T-cell (primary cell): ENCODE data around the gene SRPRB. TPM values are rescaled to one million over a fixed set of nuclear protein-coding genes. Genes with fewer than 3 reads are reported as not detected.

Experiments
- ATAC-seq, 4 experiments: fragments of 200-7000 bp in 3 of 4; fragments of 150-1000 bp in 1 of 4; cut with Tn5 transposase; replicated peaks in 1 of 4; 1 replicate in 3 of 4; 2 replicates in 1 of 4; pipeline ENCODE4 v1.10.0; 2021; ENCODE audit warnings: moderate library complexity in 3 of 4, mild to moderate bottlenecking in 2 of 4, moderate number of reproducible peaks in 1 of 4
- CTCF ChIA-PET, 2 donors: fragments of 300-600 bp; sonication (Branson Sonifier 250); formaldehyde crosslinking; loops; one replicate each; lab custom pipeline; 2022; ENCODE audit warnings: antibody characterized with exemption in 2 of 2; lab: Charles Lee
- POLR2A ChIA-PET, 2 donors: fragments of 300-600 bp; sonication (Branson Sonifier 250); formaldehyde crosslinking; loops; one replicate each; lab custom pipeline; 2022; ENCODE audit warnings: antibody characterized with exemption in 2 of 2; lab: Charles Lee
- DNase-seq, 35 experiments: peaks; one replicate each; pipeline versions ENCODE4 v3.0.0 to v3.0.0-alpha.2; 2013 to 2023
- H3K27ac ChIP-seq: one replicate; pipeline ENCODE4 v1.5.1; 2013; ENCODE audit warnings: low read length
- H3K27me3 ChIP-seq, 2 experiments: replicated peaks in 1 of 2; 1 replicate in 1 of 2; 2 replicates in 1 of 2; pipeline versions ENCODE4 v1.6.1 to v1.7.0; 2013; ENCODE audit warnings: low read length in 1 of 2, mixed read lengths in 1 of 2; ENCODE audit not compliant: control insufficient read depth in 2 of 2, insufficient read depth in 2 of 2; ENCODE audit errors: extremely low read depth in 1 of 2
- H3K36me3 ChIP-seq, 2 donors: 1 replicate in 1 of 2; 2 replicates in 1 of 2; pipeline versions ENCODE4 v1.6.1 to v1.7.0; 2013; ENCODE audit warnings: low read length in 1 of 2; ENCODE audit not compliant: control insufficient read depth in 2 of 2, insufficient read depth in 1 of 2; ENCODE audit errors: extremely low read depth in 1 of 2
- H3K4me1 ChIP-seq, 2 experiments: 1 replicate in 1 of 2; 2 replicates in 1 of 2; pipeline versions ENCODE4 v1.6.1 to v1.7.0; 2013; ENCODE audit warnings: low read length in 2 of 2, mixed read lengths in 1 of 2; ENCODE audit not compliant: insufficient read depth in 2 of 2, control insufficient read depth in 1 of 2; ENCODE audit errors: extremely low read depth in 1 of 2
- H3K4me3 ChIP-seq, 2 donors: 1 replicate in 1 of 2; 2 replicates in 1 of 2; pipeline versions ENCODE4 v1.5.1 to v1.7.0; 2013; ENCODE audit warnings: mild to moderate bottlenecking in 2 of 2, low read length in 1 of 2, moderate library complexity in 1 of 2; ENCODE audit not compliant: control insufficient read depth in 1 of 2; ENCODE audit errors: extremely low read depth in 1 of 2
- H3K9me3 ChIP-seq: 2 replicates; pipeline ENCODE4 v1.7.0; 2013
- H3K27ac Mint-ChIP-seq, 2 donors: one replicate each; pipeline ENCODE4 v1.8.0; 2020 to 2021; ENCODE audit warnings: mild to moderate bottlenecking in 2 of 2, mixed read lengths in 2 of 2
- H3K27me3 Mint-ChIP-seq, 2 donors: one replicate each; pipeline ENCODE4 v1.8.0; 2021 to 2022; ENCODE audit warnings: mixed read lengths in 2 of 2
- H3K36me3 Mint-ChIP-seq: one replicate; pipeline ENCODE4 v1.8.0; 2021; ENCODE audit warnings: mixed read lengths
- H3K4me1 Mint-ChIP-seq, 3 donors: one replicate each; pipeline ENCODE4 v1.8.0; 2020 to 2022; ENCODE audit warnings: mixed read lengths in 3 of 3, mild to moderate bottlenecking in 1 of 3
- H3K4me3 Mint-ChIP-seq, 3 donors: one replicate each; pipeline ENCODE4 v1.8.0; 2020 to 2022; ENCODE audit warnings: mild to moderate bottlenecking in 3 of 3, mixed read lengths in 3 of 3, moderate library complexity in 3 of 3
- H3K9me3 Mint-ChIP-seq, 3 donors: one replicate each; pipeline ENCODE4 v1.8.0; 2020 to 2022; ENCODE audit warnings: mixed read lengths in 3 of 3
- WGBS: methylation state at CpG from one replicate; pipeline ENCODE4 v1.1.5; 2013; ENCODE audit warnings: missing lambda C conversion rate; ENCODE audit not compliant: insufficient coverage; 5-methylcytosine and 5-hydroxymethylcytosine counted together
- total RNA-seq, 35 experiments: library from RNA in 6 of 35; stranded (reverse) in 6 of 35; fragments of 120-200 nt in 1 of 35; gene quantifications; one replicate each; pipeline versions ENCODE4 v1.2.1 to v1.2.4 and lab custom pipeline; 2013 to 2026

Gene SRPRB
- total RNA-seq, 5 donors from 2014 or later (not counting 1 experiment from before 2014, with no cell fraction given), result 26.9 to 50.3 (median 45.6) TPM

- Histone ChIP-seq H3K9me3 (no peaks in the 10 kb centered on the region), H3K27ac (no peak overlapping the region), H3K4me3 (no peak overlapping the region), H3K4me1 (no peaks in the 10 kb centered on the region), H3K36me3 (no peaks in the 10 kb centered on the region), H3K27me3 (peaks cover 0 to 10% of the 10 kb centered on the region in 2 experiments)
- Mint-ChIP-seq H3K36me3 (no peaks in the 10 kb centered on the region), H3K27me3 (peaks cover 0 to 4% of the 10 kb centered on the region in 2 donors), H3K27ac (no peak overlapping the region), H3K4me1 (no peaks in the 10 kb centered on the region), H3K4me3 (no peak overlapping the region), H3K9me3 (peaks cover 0 to 1% (median 0%) of the 10 kb centered on the region in 3 donors)
- POLR2A ChIA-PET, result no interaction called here
- CTCF ChIA-PET, result interaction anchor here in 1 of 2 donors (0.5 kb wide), 1 partner anchor 647 kb away, joined by 6 read pairs; no protein-coding TSS in a partner anchor
- ATAC-seq, result no peak
- DNase-seq, result no peak
- WGBS, result 92% methylated on average over 3 of the region's 4 CpGs
These were observed 39.5 kb downstream of the SRPRB start for GRCh38 chr3:133845127-133845526.

DNA sequence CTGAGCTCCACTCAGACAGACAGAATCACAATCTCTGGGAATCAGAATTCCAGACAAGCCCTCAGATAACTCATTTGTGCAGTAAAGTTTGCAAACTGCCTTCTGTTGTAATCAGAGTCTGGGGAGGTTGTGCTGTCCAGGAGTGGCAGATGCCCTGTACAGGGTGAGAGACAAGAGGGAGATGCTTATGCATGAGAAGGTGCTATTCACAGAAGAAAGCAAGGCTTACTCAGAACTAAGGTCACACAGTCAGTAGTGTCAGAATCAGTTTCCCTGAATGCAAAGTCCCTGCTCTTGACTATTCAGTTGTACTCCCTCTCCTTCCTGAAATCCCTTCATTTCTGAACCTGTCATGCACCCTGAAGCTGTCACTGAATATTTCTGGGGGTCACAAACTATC is 43.7 kb downstream of the SRPRB start:
- Mint-ChIP-seq H3K27ac (no peak overlapping the region), H3K4me3 (no peak overlapping the region), H3K27me3 (peaks cover 0 to 4% of the 10 kb centered on the region in 2 donors), H3K36me3 (no peaks in the 10 kb centered on the region), H3K4me1 (no peaks in the 10 kb centered on the region), H3K9me3 (peaks cover 0 to 5% (median 0%) of the 10 kb centered on the region in 3 donors)
- no peak overlapping the region for H3K27ac ChIP-seq
- no peaks in the 10 kb centered on the region for H3K9me3 ChIP-seq
- no peaks in the 10 kb centered on the region for H3K4me1 ChIP-seq
- H3K27me3 ChIP-seq, result no peaks in the 10 kb centered on the region
- DNase-seq, result no peak
- no peak overlapping the region for H3K4me3 ChIP-seq
- H3K36me3 ChIP-seq, result no peaks in the 10 kb centered on the region
- ATAC-seq, result no peak
- ChIA-PET POLR2A (no interaction called here), CTCF (no interaction called here)

DNA sequence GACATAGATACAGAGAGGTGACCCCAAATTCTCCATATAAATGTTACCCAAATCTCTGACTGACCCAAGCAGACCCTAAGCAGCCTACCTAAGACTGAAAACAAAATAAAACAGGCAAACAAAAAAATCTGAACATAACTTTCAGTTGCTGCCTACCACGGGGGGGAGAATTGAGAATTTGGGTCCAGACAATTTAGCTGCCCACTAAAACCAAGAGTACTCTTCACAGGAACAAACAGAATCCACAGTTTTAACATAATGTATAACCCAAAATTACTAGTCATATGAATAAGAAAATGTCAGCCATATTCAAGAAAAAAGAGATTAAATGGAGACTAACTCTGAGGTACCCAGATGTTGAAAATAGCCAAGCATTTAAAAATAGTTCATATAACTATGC is 44.4 kb downstream of the SRPRB start:
- H3K36me3 Mint-ChIP-seq, result no peaks in the 10 kb centered on the region

DNA sequence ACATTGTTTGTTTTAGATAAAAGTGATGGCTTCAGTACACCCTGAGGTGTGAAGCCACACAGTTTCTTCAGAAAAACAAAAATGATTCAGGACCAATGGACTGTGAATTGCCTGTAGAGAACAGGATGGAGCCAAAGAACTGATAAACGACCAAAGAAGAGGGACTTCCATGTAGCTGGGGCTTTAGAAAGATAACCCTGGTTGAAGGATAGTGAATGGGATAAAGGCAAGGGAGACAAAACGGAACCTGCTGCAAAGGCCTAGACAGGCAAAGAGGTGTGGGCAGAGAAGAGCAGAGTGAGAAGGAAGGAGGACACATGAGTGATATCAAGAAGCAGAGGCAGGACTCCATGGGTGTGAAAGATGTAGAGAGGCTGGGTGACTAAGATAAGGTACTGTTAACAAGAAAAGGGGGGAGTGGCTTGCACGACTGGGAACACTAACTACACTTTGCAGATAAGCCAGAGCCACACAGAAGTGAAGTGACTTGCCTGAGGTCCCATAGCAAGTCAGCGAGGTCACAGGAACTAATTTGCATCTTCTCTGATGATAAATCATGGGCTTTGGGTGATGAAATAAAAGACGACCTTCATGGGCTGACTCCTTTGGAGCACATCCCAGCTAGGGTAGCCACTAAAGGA is 45.8 kb downstream of the SRPRB start:
- Histone ChIP-seq H3K4me1 (no peaks in the 10 kb centered on the region), H3K27ac (no peak overlapping the region), H3K9me3 (no peaks in the 10 kb centered on the region), H3K36me3 (no peaks in the 10 kb centered on the region), H3K27me3 (no peaks in the 10 kb centered on the region), H3K4me3 (no peak overlapping the region)
- Mint-ChIP-seq H3K4me3 (no peak overlapping the region), H3K9me3 (peaks cover 0 to 5% (median 0%) of the 10 kb centered on the region in 3 donors), H3K27ac (no peak overlapping the region), H3K27me3 (peaks cover 0 to 4% of the 10 kb centered on the region in 2 donors), H3K4me1 (no peaks in the 10 kb centered on the region), H3K36me3 (no peaks in the 10 kb centered on the region)
- ChIA-PET POLR2A (no interaction called here), CTCF (no interaction called here)
- DNase-seq (no peak), ATAC-seq (no peak)
- WGBS, result 59% methylated on average over 5 of the region's 5 CpGs

More for the DNA sequence above, 44.4 kb downstream of the SRPRB start:
- Histone ChIP-seq H3K27ac (no peak overlapping the region), H3K4me1 (no peaks in the 10 kb centered on the region), H3K36me3 (no peaks in the 10 kb centered on the region), H3K9me3 (no peaks in the 10 kb centered on the region), H3K4me3 (no peak overlapping the region), H3K27me3 (no peaks in the 10 kb centered on the region)
- CTCF ChIA-PET, result no interaction called here
- H3K4me1 Mint-ChIP-seq, result no peaks in the 10 kb centered on the region
- H3K4me3 Mint-ChIP-seq, result no peak overlapping the region
- DNase-seq, result no peak
- POLR2A ChIA-PET, result interaction anchor here in 1 of 2 donors (0.7 kb wide), 1 partner anchor 25 kb away, joined by 4 read pairs; no protein-coding TSS in a partner anchor
- WGBS, result no CpG with 5 or more reads among the region's 1 CpG
- H3K27ac Mint-ChIP-seq, result no peak overlapping the region
- H3K9me3 Mint-ChIP-seq, result peaks cover 0 to 5% (median 0%) of the 10 kb centered on the region in 3 donors
- no peak for ATAC-seq
- H3K27me3 Mint-ChIP-seq, result peaks cover 0 to 4% of the 10 kb centered on the region in 2 donors

DNA sequence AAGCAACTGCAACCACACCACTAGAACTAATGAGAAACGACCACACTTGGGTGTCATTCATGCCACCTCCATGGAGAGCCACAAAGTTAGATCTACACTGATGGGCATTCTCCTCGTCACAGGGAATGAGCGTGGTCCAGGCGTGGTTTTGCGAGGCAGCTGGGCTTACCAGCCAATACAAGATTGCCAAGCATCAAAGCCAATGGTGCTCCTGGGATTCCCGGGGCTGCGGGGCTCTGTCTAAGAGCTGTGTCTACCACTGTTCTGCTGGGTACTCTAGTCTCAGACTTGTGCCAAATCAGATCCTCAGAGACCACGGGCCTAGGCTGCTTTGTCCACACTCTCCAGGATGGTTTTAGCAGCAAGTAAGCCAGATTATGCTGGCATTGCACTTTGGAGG is 46.3 kb downstream of the SRPRB start:
- Mint-ChIP-seq H3K36me3 (no peaks in the 10 kb centered on the region), H3K27ac (no peak overlapping the region), H3K27me3 (peaks cover 0 to 4% of the 10 kb centered on the region in 2 donors), H3K9me3 (peaks cover 0 to 5% (median 0%) of the 10 kb centered on the region in 3 donors), H3K4me1 (no peaks in the 10 kb centered on the region), H3K4me3 (no peak overlapping the region)
- no peak for DNase-seq
- POLR2A ChIA-PET, result no interaction called here
- H3K36me3 ChIP-seq, result no peaks in the 10 kb centered on the region
- H3K4me3 ChIP-seq, result no peak overlapping the region
- H3K27ac ChIP-seq, result no peak overlapping the region
- CTCF ChIA-PET, result no interaction called here
- ATAC-seq, result no peak
- no peaks in the 10 kb centered on the region for H3K27me3 ChIP-seq
- no peaks in the 10 kb centered on the region for H3K9me3 ChIP-seq
- WGBS, result 80% methylated on average over 8 of the region's 8 CpGs
- H3K4me1 ChIP-seq, result no peaks in the 10 kb centered on the region

GRCh38 chr3:133853063-133853924 is 47.7 kb downstream of the SRPRB start:
- Histone ChIP-seq H3K27ac (no peak overlapping the region), H3K4me3 (no peak overlapping the region), H3K27me3 (no peaks in the 10 kb centered on the region), H3K9me3 (no peaks in the 10 kb centered on the region), H3K36me3 (no peaks in the 10 kb centered on the region), H3K4me1 (peaks cover 0 to 3% of the 10 kb centered on the region in 2 experiments)
- 94% methylated on average over 2 of the region's 5 CpGs for WGBS
- ChIA-PET POLR2A (no interaction called here), CTCF (no interaction called here)
- Mint-ChIP-seq H3K4me1 (peaks cover 0 to 7% (median 3%) of the 10 kb centered on the region in 3 donors), H3K36me3 (no peaks in the 10 kb centered on the region), H3K4me3 (no peak overlapping the region), H3K27ac (no peak overlapping the region), H3K27me3 (peaks cover 0 to 4% of the 10 kb centered on the region in 2 donors), H3K9me3 (peaks cover 0 to 5% (median 0%) of the 10 kb centered on the region in 3 donors)
- no peak for DNase-seq
- no peak for ATAC-seq
